ENCODE results near the gene ATP11B. TPM values are rescaled to one million over a fixed set of nuclear protein-coding genes. Genes with fewer than 3 reads are reported as not detected.

The ATP11B gene
- total and polyA plus RNA-seq, 2 experiments from 2014 or later, result 5.8 to 24.7 TPM

GRCh38 chr3:182812123-182812522 is 18.8 kb downstream of the ATP11B start:
- Histone ChIP-seq H3K36me3 (ENCODE audit: insufficient read depth) (no peaks in the 10 kb centered on the region), H3K4me3 (no peak overlapping the region), H3K27me3 (ENCODE audit: insufficient read depth) (no peaks in the 10 kb centered on the region), H4K20me1 (replicated peaks; ENCODE audit: insufficient read depth) (no peaks in the 10 kb centered on the region), H3K79me2 (replicated peaks; ENCODE audit: insufficient read depth) (peaks cover 5% of the 10 kb centered on the region), H3K4me2 (no peak overlapping the region), H3K27ac (ENCODE audit: low read depth) (no peak overlapping the region), H3F3A (replicated peaks; ENCODE audit: low read depth) (no peaks in the 10 kb centered on the region), H3K9me2 (ENCODE audit: insufficient read depth) (no peaks in the 10 kb centered on the region), H3K4me1 (ENCODE audit: insufficient read depth) (no peaks in the 10 kb centered on the region), H2AFZ (no peak overlapping the region)
- Mint-ChIP-seq H3K36me3 (ENCODE audit: low read depth) (no peaks in the 10 kb centered on the region), H3K4me3 (no peak overlapping the region), H3K9me3 (no peaks in the 10 kb centered on the region), H3K27ac (no peak overlapping the region), H3K27me3 (ENCODE audit: insufficient read depth, low read depth, poor library complexity) (peaks cover 2% of the 10 kb centered on the region), H3K4me1 (peaks cover 8% of the 10 kb centered on the region; the same call in 2 of the 3 replicates)
- ATAC-seq (no peak), DNase-seq (ENCODE audit: low spot score) (no peak)
- TF ChIP-seq EZH2phosphoT487 (IDR thresholded peaks at IDR 0.05; ENCODE audit: unreplicated experiment) (no peak), POLR2AphosphoS5 (IDR thresholded peaks at IDR 0.05; ENCODE audit: low read depth) (no peak), NANOG (IDR thresholded peaks at IDR 0.05; ENCODE audit: borderline replicate concordance) (no peak), ETS1 (IDR thresholded peaks at IDR 0.05) (no peak), ZNF462 (CRISPR knock-in tag; IDR thresholded peaks at IDR 0.05) (no peak), ZNF331 (CRISPR knock-in tag; IDR thresholded peaks at IDR 0.05; ENCODE audit: low read depth) (no peak), JUNB (IDR thresholded peaks at IDR 0.05; ENCODE audit: unreplicated experiment) (no peak), REST (IDR thresholded peaks at IDR 0.05; ENCODE audit: unreplicated experiment) (no peak)
